WTC11 (cell line): ENCODE results near the gene AREL1. TPM values are rescaled to one million over a fixed set of nuclear protein-coding genes. Genes with fewer than 3 reads are reported as not detected.

Experiments
- ATAC-seq: fragments of 200-7000 bp; cut with Tn5 transposase; 2 replicates; pipeline ENCODE4 v1.10.0; 2021; ENCODE audit warnings: mild to moderate bottlenecking, moderate library complexity
- CTCF ChIA-PET: fragments of 300-600 bp; sonication (Branson Sonifier 250); formaldehyde crosslinking; loops from one replicate; lab custom pipeline; 2021; ENCODE audit warnings: antibody characterized with exemption; lab: Charles Lee
- POLR2A ChIA-PET: fragments of 350-600 bp; sonication (Branson Sonifier 250); formaldehyde crosslinking; loops from one replicate; lab custom pipeline; 2021; ENCODE audit warnings: antibody characterized with exemption; lab: Charles Lee
- DNase-seq: peaks from one replicate; pipeline ENCODE4 v3.0.0; 2021; ENCODE audit warnings: low spot score
- H3K27ac Mint-ChIP-seq: 2 replicates; pipeline ENCODE4 v1.8.0; 2021; ENCODE audit warnings: mixed read lengths
- H3K27me3 Mint-ChIP-seq: 2 replicates; pipeline ENCODE4 v1.8.0; 2021; ENCODE audit warnings: low read depth, mild to moderate bottlenecking, moderate library complexity, mixed read lengths
- H3K36me3 Mint-ChIP-seq: 2 replicates; pipeline ENCODE4 v1.8.0; 2021; ENCODE audit warnings: mixed read lengths
- H3K4me1 Mint-ChIP-seq: 2 replicates; pipeline ENCODE4 v1.8.0; 2022; ENCODE audit warnings: mixed read lengths
- H3K4me3 Mint-ChIP-seq: 2 replicates; pipeline ENCODE4 v1.8.0; 2021; ENCODE audit warnings: mild to moderate bottlenecking, moderate library complexity, mixed read lengths
- H3K9me3 Mint-ChIP-seq: 2 replicates; pipeline ENCODE4 v1.8.0; 2021; ENCODE audit warnings: mixed read lengths
- GRHL2 ChIP-seq: fragments of 250-450 bp; sonication (Bioruptor Pico); IDR thresholded peaks from 2 replicates; pipeline ENCODE4 v1.8.0; 2022; ENCODE audit warnings: mild to moderate bottlenecking, moderate library complexity; ENCODE audit not compliant: insufficient replicate concordance, severe bottlenecking
- HMGA2 ChIP-seq: fragments of 250-450 bp; sonication (Bioruptor Pico); IDR thresholded peaks from 2 replicates; pipeline ENCODE4 v1.4.0; 2021; ENCODE audit warnings: mild to moderate bottlenecking, moderate library complexity
- NFATC4 ChIP-seq: fragments of 250-450 bp; sonication (Bioruptor Pico); IDR thresholded peaks from 2 replicates; pipeline ENCODE4 v1.9.0; 2021; ENCODE audit warnings: mild to moderate bottlenecking
- NFE2L1 ChIP-seq: sonication (generic); formaldehyde crosslinking; IDR thresholded peaks from 2 replicates; pipeline ENCODE4 v1.8.1; 2023; ENCODE audit warnings: missing genetic modification reagents
- NFYB ChIP-seq: sonication (generic); formaldehyde crosslinking; conservative IDR thresholded peaks from 2 replicates; pipeline ENCODE4 v1.8.0; 2022; ENCODE audit warnings: low read depth, missing genetic modification reagents
- NR1H2 ChIP-seq: sonication (generic); formaldehyde crosslinking; IDR thresholded peaks from 2 replicates; pipeline ENCODE4 v1.9.0; 2021; ENCODE audit warnings: mild to moderate bottlenecking, moderate library complexity, missing genetic modification reagents
- NR3C1 ChIP-seq: sonication (generic); formaldehyde crosslinking; conservative IDR thresholded peaks from 2 replicates; pipeline ENCODE4 v1.8.1; 2023; ENCODE audit warnings: low read depth, mild to moderate bottlenecking, missing genetic modification reagents
- ZNF219 ChIP-seq: sonication (generic); formaldehyde crosslinking; IDR thresholded peaks from 2 replicates; pipeline ENCODE4 v1.8.0; 2023; ENCODE audit warnings: missing genetic modification reagents, mild to moderate bottlenecking, borderline replicate concordance
- ZNF317 ChIP-seq: sonication (generic); formaldehyde crosslinking; IDR thresholded peaks from 2 replicates; pipeline ENCODE4 v1.8.1; 2023; ENCODE audit warnings: low read depth, mild to moderate bottlenecking, moderate library complexity, missing genetic modification reagents, borderline replicate concordance
- ZNF416 ChIP-seq: fragments of 250-450 bp; sonication (Bioruptor Pico); IDR thresholded peaks from 2 replicates; pipeline ENCODE4 v1.9.0; 2021; ENCODE audit warnings: mild to moderate bottlenecking, inconsistent platforms
- total RNA-seq: library from RNA; stranded (reverse); gene quantifications from 3 replicates; pipeline ENCODE4 v1.2.3, GENCODE V29; 2021
- TF ChIP-seq, protein P1 (sequence below): sonication (generic); formaldehyde crosslinking; IDR thresholded peaks from 2 replicates; pipeline ENCODE4 v1.8.1; 2023; ENCODE audit warnings: mild to moderate bottlenecking, missing genetic modification reagents
- TF ChIP-seq, protein P2 (sequence below): fragments of 250-450 bp; sonication (Bioruptor Pico); IDR thresholded peaks from 2 replicates; pipeline ENCODE4 v1.9.0; 2021; ENCODE audit warnings: mild to moderate bottlenecking
- TF ChIP-seq, protein P3 (sequence below): sonication (generic); formaldehyde crosslinking; IDR thresholded peaks from 2 replicates; pipeline ENCODE4 v1.8.0; 2022; ENCODE audit warnings: missing genetic modification reagents
- TF ChIP-seq, protein P4 (sequence below): sonication (generic); formaldehyde crosslinking; conservative IDR thresholded peaks from 2 replicates; pipeline ENCODE4 v1.8.1; 2023; ENCODE audit warnings: mild to moderate bottlenecking, low read depth, missing genetic modification reagents, moderate library complexity
- TF ChIP-seq, protein P5 (sequence below): fragments of 250-450 bp; sonication (Bioruptor Pico); IDR thresholded peaks from 2 replicates; pipeline ENCODE4 v1.9.0; 2021; ENCODE audit warnings: mild to moderate bottlenecking
- TF ChIP-seq, protein P6 (sequence below): sonication (generic); formaldehyde crosslinking; IDR thresholded peaks from 2 replicates; pipeline ENCODE4 v1.8.1; 2022; ENCODE audit warnings: missing genetic modification reagents, borderline replicate concordance
- TF ChIP-seq, protein P7 (sequence below): fragments of 250-450 bp; sonication (Bioruptor Pico); IDR thresholded peaks from 2 replicates; pipeline ENCODE4 v2.1.2; 2022; ENCODE audit warnings: mild to moderate bottlenecking, moderate library complexity
- TF ChIP-seq, protein P8 (sequence below): sonication (generic); formaldehyde crosslinking; IDR thresholded peaks from 2 replicates; pipeline ENCODE4 v1.8.1; 2023; ENCODE audit warnings: mild to moderate bottlenecking, missing genetic modification reagents, moderate library complexity

Gene AREL1
- total RNA-seq, 1 experiment from 2014 or later: 37.0 TPM

DNA sequence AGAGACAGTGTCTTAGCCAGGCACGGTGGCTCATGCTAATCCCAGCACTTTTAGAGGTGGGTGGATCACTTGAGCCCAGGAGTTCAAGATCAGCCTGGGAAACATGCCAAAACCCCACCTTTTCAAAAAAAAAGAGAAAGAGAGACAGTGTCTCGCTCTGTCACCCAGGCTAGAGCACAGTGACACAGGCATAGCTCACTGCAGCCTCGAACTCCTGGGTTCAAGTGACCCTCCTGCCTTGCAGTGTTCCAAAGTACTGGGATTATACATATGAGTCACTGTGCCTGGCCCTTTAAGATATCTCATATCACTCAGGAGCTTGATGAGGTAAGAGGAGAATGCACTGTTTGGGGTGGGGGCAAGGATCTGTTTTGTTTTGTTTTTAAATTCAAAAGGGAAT, 52.7 kb downstream of the AREL1 start:
- H3K27me3 Mint-ChIP-seq: no peaks in the 10 kb centered on the region
- TF ChIP-seq GRHL2 (no peak), HMGA2 (CRISPR knock-in tag) (no peak), ZNF416 (no peak), NR3C1 (no peak), ZNF219 (CRISPR knock-in tag) (no peak), NFATC4 (CRISPR knock-in tag) (no peak)
- TF ChIP-seq, protein P1, sequence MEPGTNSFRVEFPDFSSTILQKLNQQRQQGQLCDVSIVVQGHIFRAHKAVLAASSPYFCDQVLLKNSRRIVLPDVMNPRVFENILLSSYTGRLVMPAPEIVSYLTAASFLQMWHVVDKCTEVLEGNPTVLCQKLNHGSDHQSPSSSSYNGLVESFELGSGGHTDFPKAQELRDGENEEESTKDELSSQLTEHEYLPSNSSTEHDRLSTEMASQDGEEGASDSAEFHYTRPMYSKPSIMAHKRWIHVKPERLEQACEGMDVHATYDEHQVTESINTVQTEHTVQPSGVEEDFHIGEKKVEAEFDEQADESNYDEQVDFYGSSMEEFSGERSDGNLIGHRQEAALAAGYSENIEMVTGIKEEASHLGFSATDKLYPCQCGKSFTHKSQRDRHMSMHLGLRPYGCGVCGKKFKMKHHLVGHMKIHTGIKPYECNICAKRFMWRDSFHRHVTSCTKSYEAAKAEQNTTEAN (CRISPR knock-in tag): no peak
- TF ChIP-seq, protein P2, sequence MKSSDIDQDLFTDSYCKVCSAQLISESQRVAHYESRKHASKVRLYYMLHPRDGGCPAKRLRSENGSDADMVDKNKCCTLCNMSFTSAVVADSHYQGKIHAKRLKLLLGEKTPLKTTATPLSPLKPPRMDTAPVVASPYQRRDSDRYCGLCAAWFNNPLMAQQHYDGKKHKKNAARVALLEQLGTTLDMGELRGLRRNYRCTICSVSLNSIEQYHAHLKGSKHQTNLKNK (CRISPR knock-in tag): no peak
- TF ChIP-seq, all 79 proteins: peak for 0
- DNase-seq (no peak), ATAC-seq (no peak)
- ChIA-PET POLR2A (no interaction called here), CTCF (no interaction called here)
- Mint-ChIP-seq H3K9me3 (no peaks in the 10 kb centered on the region), H3K27ac (no peak overlapping the region), H3K4me1 (no peaks in the 10 kb centered on the region), H3K36me3 (peaks cover 24% of the 10 kb centered on the region), H3K4me3 (no peak overlapping the region)

DNA sequence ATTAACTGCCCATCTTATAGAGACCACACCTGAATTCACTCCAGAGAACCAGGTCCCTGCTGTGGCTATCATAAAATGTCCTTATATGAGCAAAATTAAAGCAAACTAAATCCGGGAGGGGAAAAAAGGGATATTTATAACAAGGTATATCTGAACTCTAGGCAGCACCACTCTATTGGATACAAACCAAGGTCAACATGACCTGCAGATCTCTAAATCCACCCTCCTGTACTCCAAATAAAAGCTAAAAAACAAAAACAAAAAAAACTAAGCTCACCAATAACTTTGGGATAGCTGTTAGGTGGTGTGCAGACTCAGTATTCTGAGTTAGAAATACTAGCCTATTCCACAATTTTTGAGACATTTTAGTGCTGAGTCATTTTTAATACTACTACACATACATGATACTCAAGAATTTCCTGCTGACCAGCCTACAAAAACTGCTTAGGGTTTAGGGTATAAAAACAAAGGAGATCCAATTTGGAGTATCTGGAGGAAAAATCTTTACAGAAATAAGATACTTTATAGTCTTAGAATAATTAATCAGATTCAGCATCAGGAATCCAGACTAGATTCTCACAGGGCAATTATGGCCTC, 54.2 kb downstream of the AREL1 start:
- Mint-ChIP-seq H3K4me3 (no peak overlapping the region), H3K4me1 (no peaks in the 10 kb centered on the region), H3K9me3 (no peaks in the 10 kb centered on the region), H3K36me3 (peaks cover 17% of the 10 kb centered on the region), H3K27me3 (no peaks in the 10 kb centered on the region), H3K27ac (no peak overlapping the region)
- ATAC-seq (no peak), DNase-seq (no peak)
- POLR2A ChIA-PET: no interaction called here
- CTCF ChIA-PET: interaction anchor here (0.9 kb wide), 1 partner anchor 11 kb away, joined by 3 read pairs; no protein-coding TSS in a partner anchor
- TF ChIP-seq, protein P3, sequence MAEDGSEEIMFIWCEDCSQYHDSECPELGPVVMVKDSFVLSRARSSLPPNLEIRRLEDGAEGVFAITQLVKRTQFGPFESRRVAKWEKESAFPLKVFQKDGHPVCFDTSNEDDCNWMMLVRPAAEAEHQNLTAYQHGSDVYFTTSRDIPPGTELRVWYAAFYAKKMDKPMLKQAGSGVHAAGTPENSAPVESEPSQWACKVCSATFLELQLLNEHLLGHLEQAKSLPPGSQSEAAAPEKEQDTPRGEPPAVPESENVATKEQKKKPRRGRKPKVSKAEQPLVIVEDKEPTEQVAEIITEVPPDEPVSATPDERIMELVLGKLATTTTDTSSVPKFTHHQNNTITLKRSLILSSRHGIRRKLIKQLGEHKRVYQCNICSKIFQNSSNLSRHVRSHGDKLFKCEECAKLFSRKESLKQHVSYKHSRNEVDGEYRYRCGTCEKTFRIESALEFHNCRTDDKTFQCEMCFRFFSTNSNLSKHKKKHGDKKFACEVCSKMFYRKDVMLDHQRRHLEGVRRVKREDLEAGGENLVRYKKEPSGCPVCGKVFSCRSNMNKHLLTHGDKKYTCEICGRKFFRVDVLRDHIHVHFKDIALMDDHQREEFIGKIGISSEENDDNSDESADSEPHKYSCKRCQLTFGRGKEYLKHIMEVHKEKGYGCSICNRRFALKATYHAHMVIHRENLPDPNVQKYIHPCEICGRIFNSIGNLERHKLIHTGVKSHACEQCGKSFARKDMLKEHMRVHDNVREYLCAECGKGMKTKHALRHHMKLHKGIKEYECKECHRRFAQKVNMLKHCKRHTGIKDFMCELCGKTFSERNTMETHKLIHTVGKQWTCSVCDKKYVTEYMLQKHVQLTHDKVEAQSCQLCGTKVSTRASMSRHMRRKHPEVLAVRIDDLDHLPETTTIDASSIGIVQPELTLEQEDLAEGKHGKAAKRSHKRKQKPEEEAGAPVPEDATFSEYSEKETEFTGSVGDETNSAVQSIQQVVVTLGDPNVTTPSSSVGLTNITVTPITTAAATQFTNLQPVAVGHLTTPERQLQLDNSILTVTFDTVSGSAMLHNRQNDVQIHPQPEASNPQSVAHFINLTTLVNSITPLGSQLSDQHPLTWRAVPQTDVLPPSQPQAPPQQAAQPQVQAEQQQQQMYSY (CRISPR knock-in tag): no peak
- TF ChIP-seq, protein P4, sequence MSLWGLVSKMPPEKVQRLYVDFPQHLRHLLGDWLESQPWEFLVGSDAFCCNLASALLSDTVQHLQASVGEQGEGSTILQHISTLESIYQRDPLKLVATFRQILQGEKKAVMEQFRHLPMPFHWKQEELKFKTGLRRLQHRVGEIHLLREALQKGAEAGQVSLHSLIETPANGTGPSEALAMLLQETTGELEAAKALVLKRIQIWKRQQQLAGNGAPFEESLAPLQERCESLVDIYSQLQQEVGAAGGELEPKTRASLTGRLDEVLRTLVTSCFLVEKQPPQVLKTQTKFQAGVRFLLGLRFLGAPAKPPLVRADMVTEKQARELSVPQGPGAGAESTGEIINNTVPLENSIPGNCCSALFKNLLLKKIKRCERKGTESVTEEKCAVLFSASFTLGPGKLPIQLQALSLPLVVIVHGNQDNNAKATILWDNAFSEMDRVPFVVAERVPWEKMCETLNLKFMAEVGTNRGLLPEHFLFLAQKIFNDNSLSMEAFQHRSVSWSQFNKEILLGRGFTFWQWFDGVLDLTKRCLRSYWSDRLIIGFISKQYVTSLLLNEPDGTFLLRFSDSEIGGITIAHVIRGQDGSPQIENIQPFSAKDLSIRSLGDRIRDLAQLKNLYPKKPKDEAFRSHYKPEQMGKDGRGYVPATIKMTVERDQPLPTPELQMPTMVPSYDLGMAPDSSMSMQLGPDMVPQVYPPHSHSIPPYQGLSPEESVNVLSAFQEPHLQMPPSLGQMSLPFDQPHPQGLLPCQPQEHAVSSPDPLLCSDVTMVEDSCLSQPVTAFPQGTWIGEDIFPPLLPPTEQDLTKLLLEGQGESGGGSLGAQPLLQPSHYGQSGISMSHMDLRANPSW: no peak
- TF ChIP-seq, protein P5, sequence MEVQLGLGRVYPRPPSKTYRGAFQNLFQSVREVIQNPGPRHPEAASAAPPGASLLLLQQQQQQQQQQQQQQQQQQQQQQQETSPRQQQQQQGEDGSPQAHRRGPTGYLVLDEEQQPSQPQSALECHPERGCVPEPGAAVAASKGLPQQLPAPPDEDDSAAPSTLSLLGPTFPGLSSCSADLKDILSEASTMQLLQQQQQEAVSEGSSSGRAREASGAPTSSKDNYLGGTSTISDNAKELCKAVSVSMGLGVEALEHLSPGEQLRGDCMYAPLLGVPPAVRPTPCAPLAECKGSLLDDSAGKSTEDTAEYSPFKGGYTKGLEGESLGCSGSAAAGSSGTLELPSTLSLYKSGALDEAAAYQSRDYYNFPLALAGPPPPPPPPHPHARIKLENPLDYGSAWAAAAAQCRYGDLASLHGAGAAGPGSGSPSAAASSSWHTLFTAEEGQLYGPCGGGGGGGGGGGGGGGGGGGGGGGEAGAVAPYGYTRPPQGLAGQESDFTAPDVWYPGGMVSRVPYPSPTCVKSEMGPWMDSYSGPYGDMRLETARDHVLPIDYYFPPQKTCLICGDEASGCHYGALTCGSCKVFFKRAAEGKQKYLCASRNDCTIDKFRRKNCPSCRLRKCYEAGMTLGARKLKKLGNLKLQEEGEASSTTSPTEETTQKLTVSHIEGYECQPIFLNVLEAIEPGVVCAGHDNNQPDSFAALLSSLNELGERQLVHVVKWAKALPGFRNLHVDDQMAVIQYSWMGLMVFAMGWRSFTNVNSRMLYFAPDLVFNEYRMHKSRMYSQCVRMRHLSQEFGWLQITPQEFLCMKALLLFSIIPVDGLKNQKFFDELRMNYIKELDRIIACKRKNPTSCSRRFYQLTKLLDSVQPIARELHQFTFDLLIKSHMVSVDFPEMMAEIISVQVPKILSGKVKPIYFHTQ: no peak
- TF ChIP-seq NR1H2 (CRISPR knock-in tag): no peak
- TF ChIP-seq, protein P6, sequence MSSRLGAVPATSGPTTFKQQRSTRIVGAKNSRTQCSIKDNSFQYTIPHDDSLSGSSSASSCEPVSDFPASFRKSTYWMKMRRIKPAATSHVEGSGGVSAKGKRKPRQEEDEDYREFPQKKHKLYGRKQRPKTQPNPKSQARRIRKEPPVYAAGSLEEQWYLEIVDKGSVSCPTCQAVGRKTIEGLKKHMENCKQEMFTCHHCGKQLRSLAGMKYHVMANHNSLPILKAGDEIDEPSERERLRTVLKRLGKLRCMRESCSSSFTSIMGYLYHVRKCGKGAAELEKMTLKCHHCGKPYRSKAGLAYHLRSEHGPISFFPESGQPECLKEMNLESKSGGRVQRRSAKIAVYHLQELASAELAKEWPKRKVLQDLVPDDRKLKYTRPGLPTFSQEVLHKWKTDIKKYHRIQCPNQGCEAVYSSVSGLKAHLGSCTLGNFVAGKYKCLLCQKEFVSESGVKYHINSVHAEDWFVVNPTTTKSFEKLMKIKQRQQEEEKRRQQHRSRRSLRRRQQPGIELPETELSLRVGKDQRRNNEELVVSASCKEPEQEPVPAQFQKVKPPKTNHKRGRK: no peak
- TF ChIP-seq, protein P7, sequence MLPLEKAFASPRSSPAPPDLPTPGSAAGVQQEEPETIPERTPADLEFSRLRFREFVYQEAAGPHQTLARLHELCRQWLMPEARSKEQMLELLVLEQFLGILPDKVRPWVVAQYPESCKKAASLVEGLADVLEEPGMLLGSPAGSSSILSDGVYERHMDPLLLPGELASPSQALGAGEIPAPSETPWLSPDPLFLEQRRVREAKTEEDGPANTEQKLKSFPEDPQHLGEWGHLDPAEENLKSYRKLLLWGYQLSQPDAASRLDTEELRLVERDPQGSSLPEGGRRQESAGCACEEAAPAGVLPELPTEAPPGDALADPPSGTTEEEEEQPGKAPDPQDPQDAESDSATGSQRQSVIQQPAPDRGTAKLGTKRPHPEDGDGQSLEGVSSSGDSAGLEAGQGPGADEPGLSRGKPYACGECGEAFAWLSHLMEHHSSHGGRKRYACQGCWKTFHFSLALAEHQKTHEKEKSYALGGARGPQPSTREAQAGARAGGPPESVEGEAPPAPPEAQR (CRISPR knock-in tag): no peak
- TF ChIP-seq ZNF317 (CRISPR knock-in tag): no peak
- no peak for TF ChIP-seq NFE2L1 (CRISPR knock-in tag)
- TF ChIP-seq, protein P8, sequence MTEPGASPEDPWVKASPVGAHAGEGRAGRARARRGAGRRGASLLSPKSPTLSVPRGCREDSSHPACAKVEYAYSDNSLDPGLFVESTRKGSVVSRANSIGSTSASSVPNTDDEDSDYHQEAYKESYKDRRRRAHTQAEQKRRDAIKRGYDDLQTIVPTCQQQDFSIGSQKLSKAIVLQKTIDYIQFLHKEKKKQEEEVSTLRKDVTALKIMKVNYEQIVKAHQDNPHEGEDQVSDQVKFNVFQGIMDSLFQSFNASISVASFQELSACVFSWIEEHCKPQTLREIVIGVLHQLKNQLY (CRISPR knock-in tag): no peak
- no peak for TF ChIP-seq NFYB (CRISPR knock-in tag)
